WI38 (cell line): ENCODE results near the gene RASGRP1.

Experiments used
- H3K4me3 ChIP-seq: 2 replicates; pipeline ENCODE4 v1.5.1; 2011; ENCODE audit warnings: low read depth, mild to moderate bottlenecking, control low read depth, low read length
- TF ChIP-seq, protein P1 (sequence below): IDR thresholded peaks from 2 replicates; pipeline ENCODE4 v1.5.1; 2012; ENCODE audit warnings: low read depth, mild to moderate bottlenecking, control low read depth, low read length

RASGRP1 gene

GRCh38 chr15:38536201-38536676 is 28.4 kb downstream of the RASGRP1 start:
- TF ChIP-seq, protein P1, sequence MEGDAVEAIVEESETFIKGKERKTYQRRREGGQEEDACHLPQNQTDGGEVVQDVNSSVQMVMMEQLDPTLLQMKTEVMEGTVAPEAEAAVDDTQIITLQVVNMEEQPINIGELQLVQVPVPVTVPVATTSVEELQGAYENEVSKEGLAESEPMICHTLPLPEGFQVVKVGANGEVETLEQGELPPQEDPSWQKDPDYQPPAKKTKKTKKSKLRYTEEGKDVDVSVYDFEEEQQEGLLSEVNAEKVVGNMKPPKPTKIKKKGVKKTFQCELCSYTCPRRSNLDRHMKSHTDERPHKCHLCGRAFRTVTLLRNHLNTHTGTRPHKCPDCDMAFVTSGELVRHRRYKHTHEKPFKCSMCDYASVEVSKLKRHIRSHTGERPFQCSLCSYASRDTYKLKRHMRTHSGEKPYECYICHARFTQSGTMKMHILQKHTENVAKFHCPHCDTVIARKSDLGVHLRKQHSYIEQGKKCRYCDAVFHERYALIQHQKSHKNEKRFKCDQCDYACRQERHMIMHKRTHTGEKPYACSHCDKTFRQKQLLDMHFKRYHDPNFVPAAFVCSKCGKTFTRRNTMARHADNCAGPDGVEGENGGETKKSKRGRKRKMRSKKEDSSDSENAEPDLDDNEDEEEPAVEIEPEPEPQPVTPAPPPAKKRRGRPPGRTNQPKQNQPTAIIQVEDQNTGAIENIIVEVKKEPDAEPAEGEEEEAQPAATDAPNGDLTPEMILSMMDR = no peak
- no peak overlapping the region for H3K4me3 ChIP-seq

DNA sequence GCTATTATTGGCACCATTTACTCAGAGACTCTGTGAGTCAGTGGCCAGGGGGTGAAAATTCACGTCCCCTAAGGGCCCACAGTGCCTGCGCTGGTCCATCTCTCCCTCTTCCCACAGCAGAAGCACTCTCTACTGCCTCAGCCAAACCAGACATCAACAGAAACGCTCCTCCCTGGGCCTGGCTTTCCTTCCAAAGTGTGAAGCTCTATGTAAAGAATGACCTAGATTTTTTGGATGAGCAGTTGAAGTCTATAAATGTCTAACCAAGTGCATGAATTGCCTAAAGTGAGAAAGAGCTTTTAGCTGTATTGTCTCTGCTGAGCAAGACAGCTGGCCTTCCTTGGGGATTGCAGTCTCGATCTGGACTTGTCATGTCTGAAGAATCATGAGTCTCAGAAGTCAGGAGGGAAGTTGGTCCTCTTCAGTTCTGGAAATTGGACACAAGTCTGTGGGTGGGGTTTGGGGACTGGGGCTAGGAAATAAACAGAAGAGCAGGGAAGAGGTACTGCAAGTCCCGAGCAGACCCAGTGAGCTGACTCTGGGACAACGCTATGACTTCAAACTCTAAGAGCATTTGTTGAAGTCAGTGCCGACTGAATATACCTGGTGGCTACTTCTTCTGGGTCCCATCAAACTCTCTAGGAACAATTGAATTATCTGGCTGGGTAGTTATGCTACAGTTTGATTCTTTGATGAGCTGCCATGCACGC is 29.0 kb downstream of the RASGRP1 start:
- TF ChIP-seq, protein P1 = no peak
- H3K4me3 ChIP-seq = no peak overlapping the region

GRCh38 chr15:38534691-38535090 is 29.9 kb downstream of the RASGRP1 start:
- TF ChIP-seq, protein P1 = no peak

GRCh38 chr15:38533926-38534325 is 30.7 kb downstream of the RASGRP1 start:
- TF ChIP-seq, protein P1 = no peak

More at GRCh38 chr15:38534691-38535090, 29.9 kb downstream of the RASGRP1 start:
- H3K4me3 ChIP-seq = no peak overlapping the region

GRCh38 chr15:38533416-38533915 is 31.1 kb downstream of the RASGRP1 start:
- no peak overlapping the region for H3K4me3 ChIP-seq
- TF ChIP-seq, protein P1 = no peak

More at GRCh38 chr15:38533926-38534325, 30.7 kb downstream of the RASGRP1 start:
- H3K4me3 ChIP-seq = no peak overlapping the region

GRCh38 chr15:38532728-38533127 is 31.9 kb downstream of the RASGRP1 start:
- H3K4me3 ChIP-seq = no peak overlapping the region
- TF ChIP-seq, protein P1 = no peak

- H3K4me3 ChIP-seq = no peak overlapping the region
Measured at GRCh38 chr15:38531509-38531908, 33.1 kb downstream of the RASGRP1 start.

More at GRCh38 chr15:38531509-38531908, 33.1 kb downstream of the RASGRP1 start:
- TF ChIP-seq, protein P1 = no peak
